T47D (cell line): ENCODE measurements around the gene SERBP1.
"Not testable (repeated sequence)": the region's sequence is repeated elsewhere in the genome, so short reads cannot be mapped to it uniquely, and the experiment has no call there.

Experiments
- DNase-seq, 2 experiments: peaks; one replicate each; pipeline versions ENCODE4 v3.0.0 to v3.0.0-alpha.2; 2011 to 2012; ENCODE audit warnings: low read depth in 1 of 2, low spot score in 1 of 2
- JUND ChIP-seq: IDR thresholded peaks from 2 replicates; pipeline ENCODE4 v1.6.1; 2012; ENCODE audit warnings: low read depth
- in situ Hi-C: cut with HindIII; loops from 2 replicates; pipeline ENCODE4 v1.10.0; 2016; ENCODE audit warnings: low sequenced_read_pairs, low pct_unique_long_range_greater_than_20kb

SERBP1 gene

DNA sequence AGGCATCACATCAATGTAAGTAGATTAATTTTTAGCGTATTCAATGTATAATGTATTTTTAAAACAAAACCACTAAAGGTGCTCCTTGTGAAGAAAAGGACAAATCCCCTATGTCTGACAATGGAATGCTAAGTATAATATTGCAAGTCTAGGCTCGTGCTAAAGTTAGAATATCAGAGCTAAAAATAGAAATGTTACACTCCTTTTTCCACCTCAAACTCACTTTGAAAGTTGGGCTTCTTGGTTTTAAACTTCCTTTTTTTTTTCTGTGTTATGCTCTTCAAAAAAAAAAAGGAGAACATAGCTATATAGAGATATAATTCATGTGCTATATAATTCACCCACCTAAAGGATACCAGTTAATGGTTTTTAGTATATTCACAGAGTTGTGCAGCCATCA, 3.6 kb upstream of the SERBP1 start:
- DNase-seq: no peak
- TF ChIP-seq JUND: no peak
- in situ Hi-C loops: no loop called here

GRCh38 chr1:67432745-67433144, 2.5 kb upstream of the SERBP1 start:
- DNase-seq: no peak
- in situ Hi-C loops: no loop called here
- no peak for TF ChIP-seq JUND

DNA sequence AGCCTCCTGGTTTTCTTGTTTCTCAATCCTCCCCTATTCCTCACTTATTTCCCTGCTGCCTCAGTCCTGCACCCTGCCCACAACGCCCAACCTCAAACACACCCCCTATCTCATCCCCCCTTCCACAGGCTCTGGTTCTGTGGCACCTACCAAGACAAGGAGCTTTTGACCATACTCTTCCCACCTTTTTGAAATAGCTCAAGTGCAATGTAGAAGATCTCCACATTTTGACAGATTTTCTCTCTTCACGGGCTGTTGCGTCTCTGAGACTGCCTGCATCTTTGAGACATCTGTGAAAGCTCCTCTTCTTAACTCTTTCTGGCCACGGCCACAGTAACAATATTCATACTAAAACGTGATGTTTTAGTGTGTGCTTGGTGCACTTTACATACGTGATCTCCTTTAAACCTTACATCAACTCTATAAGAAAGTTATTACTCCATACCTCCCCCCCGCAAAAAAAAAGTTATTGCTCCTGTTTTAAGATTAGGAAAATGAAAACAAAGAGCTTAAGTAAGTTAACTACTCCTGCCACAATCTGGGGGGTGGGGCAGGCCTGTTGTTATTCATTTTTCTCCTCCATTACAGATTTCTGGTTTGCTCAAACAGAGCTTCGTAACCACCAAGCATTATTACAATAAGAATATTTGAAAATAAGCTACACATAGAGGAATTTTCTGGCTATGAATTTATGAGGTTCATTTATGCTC, 1.8 kb upstream of the SERBP1 start:
- in situ Hi-C loops: no loop called here
- TF ChIP-seq JUND: no peak
- no peak for DNase-seq

GRCh38 chr1:67431156-67431765, 1.1 kb upstream of the SERBP1 start:
- in situ Hi-C loops: no loop called here
- DNase-seq: no peak
- no peak for TF ChIP-seq JUND

GRCh38 chr1:67429528-67430357, 459 bp downstream of the SERBP1 start:
- DNase-seq: no peak
- in situ Hi-C loops: no loop called here
- no peak for TF ChIP-seq JUND

- no peak for DNase-seq
- TF ChIP-seq JUND: no peak
- in situ Hi-C loops: no loop called here
Measured at GRCh38 chr1:67429011-67429527, 1.1 kb downstream of the SERBP1 start.

- no peak for DNase-seq
- in situ Hi-C loops: no loop called here
Measured at GRCh38 chr1:67427947-67428346, 2.3 kb downstream of the SERBP1 start.

DNA sequence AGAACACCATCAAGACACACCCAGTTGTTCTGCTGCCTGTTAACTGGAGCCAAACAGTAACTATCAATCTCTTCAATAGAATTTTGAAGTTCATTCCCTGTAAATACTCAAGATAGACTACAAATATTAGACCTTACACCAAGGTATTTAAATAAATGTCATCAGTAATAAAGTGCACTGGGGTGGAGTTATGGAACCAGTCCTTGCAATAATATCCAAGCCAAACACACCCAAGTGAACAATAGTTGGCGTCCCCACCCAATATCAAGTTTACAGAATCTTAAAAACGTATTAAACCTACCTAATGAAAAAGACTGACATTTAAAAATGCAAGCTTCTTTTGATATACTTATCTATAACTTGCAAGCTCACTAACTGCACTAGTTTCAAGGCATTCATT, 2.7 kb downstream of the SERBP1 start:
- no peak for TF ChIP-seq JUND
- in situ Hi-C loops: no loop called here
- DNase-seq: no peak

More at GRCh38 chr1:67427947-67428346, 2.3 kb downstream of the SERBP1 start:
- TF ChIP-seq JUND: no peak

GRCh38 chr1:67420835-67421492, 9.2 kb downstream of the SERBP1 start:
- no peak for TF ChIP-seq JUND
- in situ Hi-C loops: no loop called here
- no peak for DNase-seq

GRCh38 chr1:67418839-67419586, 11.2 kb downstream of the SERBP1 start:
- TF ChIP-seq JUND: no peak
- no peak for DNase-seq
- in situ Hi-C loops: no loop called here

DNA sequence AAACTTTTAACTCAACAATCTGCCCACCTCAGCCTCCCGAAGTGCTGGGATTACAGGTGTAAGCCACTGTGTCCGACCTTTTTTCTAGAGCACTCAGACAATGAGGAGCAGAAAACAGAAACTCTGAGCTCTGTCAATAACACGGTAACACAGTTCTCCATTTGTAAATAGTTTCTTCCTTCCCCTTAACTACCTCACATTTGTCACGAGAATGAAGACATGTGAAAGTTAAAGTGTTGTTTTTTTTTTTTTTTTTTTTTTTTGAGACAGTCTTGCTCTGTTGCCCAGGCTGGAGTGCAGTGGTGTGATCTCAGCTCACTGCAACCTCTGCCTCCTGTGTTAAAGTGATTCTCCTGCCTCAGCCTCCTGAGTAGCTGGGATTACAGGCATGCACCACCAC, 12.5 kb downstream of the SERBP1 start:
- DNase-seq, in situ Hi-C loops: not testable (repeated sequence)

- in situ Hi-C loops: no loop called here
- no peak for TF ChIP-seq JUND
- DNase-seq: no peak
Measured at GRCh38 chr1:67415041-67415440, 15.2 kb downstream of the SERBP1 start.
